A673 (cell line): Measurements from ENCODE around the gene MITF. TPM values are rescaled to one million over a fixed set of nuclear protein-coding genes. Genes with fewer than 3 reads are reported as not detected.

ENCODE experiments used
- BruUV-seq: library from RNA; stranded (reverse); fragments of 400-500 nt; replicated peaks from 2 replicates; lab custom pipeline; 2021; lab: Mats Ljungman, UMichigan
- CTCF ChIA-PET: fragments of 300-600 bp; sonication (Branson Sonifier 250); formaldehyde crosslinking; loops from one replicate; lab custom pipeline; 2022; ENCODE audit warnings: antibody characterized with exemption; lab: Charles Lee
- POLR2A ChIA-PET: fragments of 300-600 bp; sonication (Branson Sonifier 250); formaldehyde crosslinking; loops from one replicate; lab custom pipeline; 2022; ENCODE audit warnings: antibody characterized with exemption; ENCODE audit not compliant: low non-redundant PET; lab: Charles Lee
- DNase-seq: peaks from one replicate; pipeline ENCODE4 v3.0.0-alpha.2; 2015; ENCODE audit warnings: low spot score
- H3K27ac ChIP-seq: fragments of 200-600 bp; sonication (generic); 2 replicates; pipeline ENCODE4 v1.5.1; 2016; ENCODE audit warnings: mixed run types, low read depth, mild to moderate bottlenecking, mixed read lengths, antibody characterized with exemption, low read length; ENCODE audit not compliant: poor library complexity, severe bottlenecking
- H3K27me3 ChIP-seq: fragments of 200-600 bp; sonication (generic); replicated peaks from 2 replicates; pipeline ENCODE4 v1.6.1; 2017; ENCODE audit warnings: mixed run types, low read depth, mild to moderate bottlenecking, mixed read lengths, antibody characterized with exemption, low read length; ENCODE audit not compliant: insufficient read depth, poor library complexity
- H3K36me3 ChIP-seq: fragments of 200-600 bp; sonication (generic); 2 replicates; pipeline ENCODE4 v1.6.1; 2016; ENCODE audit warnings: mixed run types, mild to moderate bottlenecking, mixed read lengths, antibody characterized with exemption, low read length; ENCODE audit not compliant: insufficient read depth, poor library complexity, severe bottlenecking
- H3K4me1 ChIP-seq: fragments of 200-600 bp; sonication (generic); 2 replicates; pipeline ENCODE4 v1.6.1; 2017; ENCODE audit warnings: mixed run types, mild to moderate bottlenecking, mixed read lengths, antibody characterized with exemption, low read length; ENCODE audit not compliant: insufficient read depth, poor library complexity, severe bottlenecking
- H3K4me3 ChIP-seq: fragments of 200-600 bp; sonication (generic); 2 replicates; pipeline ENCODE4 v1.5.1; 2016; ENCODE audit warnings: low read depth, mixed run types, mild to moderate bottlenecking, mixed read lengths, low read length; ENCODE audit not compliant: poor library complexity, severe bottlenecking
- H3K9me3 ChIP-seq: fragments of 200-600 bp; sonication (generic); 2 replicates; pipeline ENCODE4 v1.6.1; 2016; ENCODE audit warnings: mixed run types, low read depth, mild to moderate bottlenecking, mixed read lengths, antibody characterized with exemption, low read length; ENCODE audit not compliant: poor library complexity, severe bottlenecking
- EZH2 ChIP-seq: fragments of 200-600 bp; sonication (generic); IDR thresholded peaks from 2 replicates; pipeline ENCODE4 v1.6.1; 2017; ENCODE audit warnings: borderline replicate concordance, low read depth, mild to moderate bottlenecking, mixed read lengths, antibody characterized with exemption, low read length; ENCODE audit not compliant: poor library complexity, severe bottlenecking
- intact Hi-C: fragments of 100-400 bp; cut with micrococcal nuclease; formaldehyde crosslinking; loops from one replicate; pipeline ENCODE4 v1.10.0; 2022; ENCODE audit not compliant: unreplicated experiment
- total RNA-seq: library from RNA; stranded (reverse); gene quantifications from 2 replicates; pipeline ENCODE4 v1.2.3, GENCODE V29; 2021
- TF ChIP-seq, protein P1 (sequence below): fragments of 300-800, 200-600 bp; sonication (generic); conservative IDR thresholded peaks from 2 replicates; pipeline ENCODE4 v1.5.1; 2017; ENCODE audit warnings: low read depth, mild to moderate bottlenecking, antibody characterized with exemption, low read length, moderate library complexity, mixed read lengths

The MITF gene
- total RNA-seq, 1 experiment from 2014 or later: 0.52 TPM

GRCh38 chr3:69951616-69952015 is 212.4 kb downstream of the MITF start:
- no TSS peak for BruUV-seq
- ChIA-PET POLR2A (no interaction called here), CTCF (no interaction called here)
- Histone ChIP-seq H3K27me3 (no peaks in the 10 kb centered on the region), H3K4me3 (no peak overlapping the region), H3K9me3 (no peaks in the 10 kb centered on the region), H3K4me1 (no peaks in the 10 kb centered on the region), H3K36me3 (no peaks in the 10 kb centered on the region), H3K27ac (no peak overlapping the region)
- intact Hi-C loops: no loop called here
- DNase-seq: no peak
- TF ChIP-seq, protein P1, sequence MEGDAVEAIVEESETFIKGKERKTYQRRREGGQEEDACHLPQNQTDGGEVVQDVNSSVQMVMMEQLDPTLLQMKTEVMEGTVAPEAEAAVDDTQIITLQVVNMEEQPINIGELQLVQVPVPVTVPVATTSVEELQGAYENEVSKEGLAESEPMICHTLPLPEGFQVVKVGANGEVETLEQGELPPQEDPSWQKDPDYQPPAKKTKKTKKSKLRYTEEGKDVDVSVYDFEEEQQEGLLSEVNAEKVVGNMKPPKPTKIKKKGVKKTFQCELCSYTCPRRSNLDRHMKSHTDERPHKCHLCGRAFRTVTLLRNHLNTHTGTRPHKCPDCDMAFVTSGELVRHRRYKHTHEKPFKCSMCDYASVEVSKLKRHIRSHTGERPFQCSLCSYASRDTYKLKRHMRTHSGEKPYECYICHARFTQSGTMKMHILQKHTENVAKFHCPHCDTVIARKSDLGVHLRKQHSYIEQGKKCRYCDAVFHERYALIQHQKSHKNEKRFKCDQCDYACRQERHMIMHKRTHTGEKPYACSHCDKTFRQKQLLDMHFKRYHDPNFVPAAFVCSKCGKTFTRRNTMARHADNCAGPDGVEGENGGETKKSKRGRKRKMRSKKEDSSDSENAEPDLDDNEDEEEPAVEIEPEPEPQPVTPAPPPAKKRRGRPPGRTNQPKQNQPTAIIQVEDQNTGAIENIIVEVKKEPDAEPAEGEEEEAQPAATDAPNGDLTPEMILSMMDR: no peak
- no peak for TF ChIP-seq EZH2

DNA sequence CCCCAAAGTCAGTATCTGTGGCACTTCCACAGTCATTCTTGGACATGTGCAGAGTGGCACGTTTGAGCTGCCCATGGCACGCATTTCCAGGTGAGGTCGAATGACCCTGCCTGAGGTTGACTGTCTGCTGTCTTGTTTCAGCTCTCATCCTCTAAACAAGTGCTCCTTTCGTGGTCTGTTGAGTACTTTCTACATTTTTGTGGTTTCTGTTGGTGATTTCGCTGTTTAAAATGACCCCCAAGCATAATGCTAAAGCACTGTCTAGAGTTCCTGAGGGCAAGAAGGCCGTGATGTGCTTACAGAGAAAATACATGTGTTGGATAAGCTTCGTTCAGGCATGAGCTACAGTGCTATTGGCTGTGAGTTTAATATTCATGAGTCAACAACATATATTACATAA is 220.3 kb downstream of the MITF start:
- no peak overlapping the region for H3K4me3 ChIP-seq
- no peak overlapping the region for H3K27ac ChIP-seq
- DNase-seq: no peak
- CTCF ChIA-PET: no interaction called here
- BruUV-seq: no TSS peak
- H3K4me1 ChIP-seq: no peaks in the 10 kb centered on the region
- H3K9me3 ChIP-seq: no peaks in the 10 kb centered on the region
- POLR2A ChIA-PET: no interaction called here
- no peaks in the 10 kb centered on the region for H3K27me3 ChIP-seq
- TF ChIP-seq, protein P1: no peak
- TF ChIP-seq EZH2: no peak
- intact Hi-C loops: no loop called here
- no peaks in the 10 kb centered on the region for H3K36me3 ChIP-seq

- intact Hi-C loops: no loop called here
- no TSS peak for BruUV-seq
- H3K9me3 ChIP-seq: no peaks in the 10 kb centered on the region
- CTCF ChIA-PET: no interaction called here
- no peak overlapping the region for H3K4me3 ChIP-seq
- no peak overlapping the region for H3K27ac ChIP-seq
- DNase-seq: no peak
- H3K4me1 ChIP-seq: no peaks in the 10 kb centered on the region
- POLR2A ChIA-PET: no interaction called here
- no peaks in the 10 kb centered on the region for H3K27me3 ChIP-seq
- TF ChIP-seq EZH2: no peak
- TF ChIP-seq, protein P1: no peak
- no peaks in the 10 kb centered on the region for H3K36me3 ChIP-seq
Measured at GRCh38 chr3:69961706-69962439, 222.6 kb downstream of the MITF start.
